GM21423 (cell line): ENCODE results near the gene DNMBP.
"Not testable (repeated sequence)": the region's sequence is repeated elsewhere in the genome, so short reads cannot be mapped to it uniquely, and the experiment has no call there.

Experiments used
- ATAC-seq: cut with Tn5 transposase; IDR thresholded peaks from one replicate; pipeline ENCODE4 v1.9.1; 2021; ENCODE audit warnings: mild to moderate bottlenecking, moderate library complexity; ENCODE audit not compliant: unreplicated experiment

DNMBP gene

DNA sequence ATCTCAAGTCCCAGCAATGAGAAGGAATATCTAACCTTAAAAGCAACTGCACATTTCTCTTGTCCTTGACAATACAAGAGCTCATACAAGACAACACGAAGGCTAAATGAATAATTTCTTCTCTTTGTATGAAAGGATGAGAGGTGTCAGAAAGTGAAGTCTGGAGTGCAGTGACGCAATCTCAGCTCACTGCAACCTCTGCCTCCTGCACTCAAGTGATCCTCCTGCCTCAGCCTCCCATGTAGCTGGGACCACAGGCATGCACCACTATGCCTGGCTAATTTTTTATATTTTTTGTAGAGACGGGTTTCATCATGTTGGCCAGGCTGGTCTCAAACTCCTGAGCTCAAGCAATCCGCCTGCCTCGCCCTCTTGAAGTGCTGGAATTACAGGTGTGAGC is 24.1 kb downstream of the DNMBP start:
- not testable (repeated sequence) for ATAC-seq

DNA sequence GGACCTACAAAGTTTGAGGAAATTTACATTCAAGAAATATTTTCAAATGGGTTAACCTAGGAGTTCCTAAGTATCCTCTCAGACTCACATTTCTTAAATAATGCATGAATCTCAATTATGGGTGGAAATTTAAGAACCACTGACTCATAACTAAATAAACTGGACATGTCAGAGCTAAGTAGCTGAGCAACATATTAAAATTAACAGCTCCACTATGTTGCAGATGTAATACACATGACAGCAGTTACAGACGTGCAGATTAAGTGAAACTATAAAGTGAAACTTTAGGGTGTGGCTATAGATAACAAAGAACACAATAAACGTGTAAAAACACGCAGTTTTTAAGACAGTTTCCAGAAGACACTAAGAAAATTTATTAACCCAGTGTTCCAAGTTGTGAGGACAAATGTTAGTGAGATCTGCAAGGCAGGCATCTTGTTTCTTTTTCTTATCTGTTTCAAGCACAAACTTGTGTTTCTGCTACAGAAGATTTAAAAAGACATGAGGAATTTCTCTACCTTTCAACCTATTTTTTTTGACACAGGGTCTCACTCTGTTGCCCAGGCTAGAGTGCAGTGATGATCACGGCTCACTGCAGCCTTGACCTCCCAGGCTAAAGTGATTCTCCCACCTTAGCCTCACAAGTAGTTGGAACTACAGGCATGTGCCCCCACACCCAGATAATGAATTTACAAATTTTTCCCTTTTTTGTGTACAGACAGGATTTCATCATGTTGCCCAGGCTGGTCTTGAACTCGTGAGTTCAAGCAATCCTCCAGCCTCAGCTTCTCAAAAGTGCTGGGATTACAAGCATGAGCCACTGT is 25.3 kb downstream of the DNMBP start:
- no peak for ATAC-seq

GRCh38 chr10:99983280-99983988 is 26.3 kb downstream of the DNMBP start:
- no peak for ATAC-seq

- no peak for ATAC-seq
Measured at GRCh38 chr10:99982728-99983127, 27.0 kb downstream of the DNMBP start.

DNA sequence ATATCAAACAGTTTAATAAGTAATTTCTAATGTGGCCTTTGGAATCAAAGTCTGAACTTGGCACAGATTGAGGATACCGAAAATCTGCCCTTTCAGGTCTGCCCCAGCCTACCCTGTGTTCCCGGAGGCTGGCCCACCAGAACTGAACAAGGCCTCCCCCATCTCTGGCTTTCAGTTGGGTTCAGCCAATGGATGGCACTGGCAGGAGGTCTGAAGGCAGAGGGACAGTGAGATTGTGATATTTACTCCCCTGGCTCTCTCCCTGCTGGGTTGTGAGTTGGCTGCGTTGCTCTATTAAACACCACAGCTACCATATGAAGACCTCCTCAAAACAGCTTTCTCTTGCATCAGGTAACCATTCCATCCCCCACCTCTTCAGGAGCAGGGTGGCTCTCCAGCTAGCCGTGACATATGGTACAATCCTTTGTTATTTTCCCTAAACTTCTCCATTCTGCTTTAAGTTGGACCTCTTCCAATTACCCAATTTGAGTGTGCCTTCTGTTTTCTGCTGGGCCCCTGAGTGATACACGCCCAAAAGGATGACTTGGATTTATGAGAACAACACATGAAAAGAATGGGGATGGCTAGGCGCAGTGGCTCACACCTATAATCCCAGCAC is 28.1 kb downstream of the DNMBP start:
- ATAC-seq = no peak

DNA sequence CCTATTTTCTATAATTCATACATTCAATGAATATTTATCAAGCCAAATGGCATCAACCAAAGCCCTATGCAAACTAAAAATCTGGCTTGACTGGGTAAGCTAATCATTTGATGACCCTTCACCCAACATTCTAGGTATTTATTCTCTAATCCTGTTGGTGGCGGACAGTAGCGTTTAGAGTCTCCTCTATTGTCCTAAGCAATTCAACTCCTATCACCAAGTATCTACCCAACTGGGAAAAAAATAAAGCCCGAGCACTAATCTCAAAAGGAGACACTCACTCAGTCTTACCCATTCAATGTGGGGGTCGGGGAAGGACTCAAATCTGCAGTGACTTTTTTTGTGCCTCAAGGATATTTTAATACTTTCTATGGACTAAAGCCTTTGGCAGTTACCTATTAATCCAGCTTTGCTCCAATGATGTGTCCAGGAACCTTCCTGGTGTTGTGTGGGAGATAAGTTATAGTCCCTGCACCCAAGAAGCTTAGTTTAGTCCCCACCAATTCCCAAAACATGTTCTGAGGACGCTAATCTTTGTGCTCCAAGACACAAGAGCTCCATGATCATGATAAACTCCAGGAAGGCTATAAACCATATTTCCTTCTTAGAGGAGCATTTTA is 30.6 kb downstream of the DNMBP start:
- ATAC-seq = no peak

DNA sequence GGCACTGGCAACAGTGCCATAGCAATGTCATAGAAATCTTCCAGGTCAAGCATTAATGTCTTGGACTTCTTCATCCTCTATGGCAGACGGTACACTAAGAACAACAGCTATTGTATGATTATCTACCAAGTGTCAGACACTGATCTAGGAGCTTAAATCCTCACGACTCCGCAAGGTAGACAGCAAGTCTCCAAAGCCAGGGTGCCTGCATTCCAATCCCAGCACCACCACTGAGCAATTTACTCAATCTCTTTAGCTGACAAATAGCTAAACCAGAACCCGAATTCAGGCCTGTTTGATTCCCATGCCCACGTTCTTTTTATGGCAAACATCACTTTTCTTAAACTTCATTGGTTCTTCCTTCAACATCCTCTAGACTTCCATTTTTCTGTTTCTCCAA is 31.8 kb downstream of the DNMBP start:
- no peak for ATAC-seq

- ATAC-seq = no peak
Measured at GRCh38 chr10:99976886-99977665, 32.7 kb downstream of the DNMBP start.

DNA sequence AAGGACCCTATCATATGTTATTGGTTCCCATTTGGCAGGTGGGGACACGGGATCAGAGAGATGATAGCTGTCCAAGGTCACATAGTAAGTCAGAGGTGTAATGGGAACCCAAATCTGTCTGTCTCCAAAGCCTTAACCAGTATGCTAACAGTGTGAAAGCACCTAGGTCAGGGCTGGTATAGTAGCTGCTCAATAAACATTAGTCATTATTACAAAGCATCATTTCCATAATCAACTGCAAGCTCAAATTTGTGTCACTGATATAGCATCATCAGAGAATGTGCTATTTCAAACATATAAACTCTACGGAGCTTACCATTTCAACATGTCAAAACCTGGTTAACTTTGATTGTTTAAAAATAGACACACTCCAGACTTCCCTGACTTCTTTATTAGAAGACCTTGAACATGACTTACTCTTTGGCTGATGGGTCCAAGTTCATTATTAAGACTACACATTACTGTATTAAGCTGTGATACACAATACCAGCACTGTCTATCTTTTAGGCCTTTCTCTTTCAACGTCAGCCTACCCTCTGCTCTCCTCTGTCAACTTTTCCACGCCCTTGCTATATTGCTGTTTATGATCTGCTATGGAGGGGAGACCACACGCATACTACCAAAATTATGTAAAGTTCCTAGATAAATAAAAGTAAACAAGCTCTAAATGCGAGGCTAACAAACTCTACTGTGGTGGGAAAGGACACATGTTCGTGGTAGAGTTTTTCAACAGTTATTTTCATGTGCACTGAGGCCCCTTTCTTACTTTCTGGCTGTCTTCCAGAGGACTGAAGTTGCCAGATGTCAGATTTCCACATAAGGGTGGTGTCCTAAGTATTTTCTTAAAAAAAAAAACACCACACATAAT is 33.6 kb downstream of the DNMBP start:
- no peak for ATAC-seq

DNA sequence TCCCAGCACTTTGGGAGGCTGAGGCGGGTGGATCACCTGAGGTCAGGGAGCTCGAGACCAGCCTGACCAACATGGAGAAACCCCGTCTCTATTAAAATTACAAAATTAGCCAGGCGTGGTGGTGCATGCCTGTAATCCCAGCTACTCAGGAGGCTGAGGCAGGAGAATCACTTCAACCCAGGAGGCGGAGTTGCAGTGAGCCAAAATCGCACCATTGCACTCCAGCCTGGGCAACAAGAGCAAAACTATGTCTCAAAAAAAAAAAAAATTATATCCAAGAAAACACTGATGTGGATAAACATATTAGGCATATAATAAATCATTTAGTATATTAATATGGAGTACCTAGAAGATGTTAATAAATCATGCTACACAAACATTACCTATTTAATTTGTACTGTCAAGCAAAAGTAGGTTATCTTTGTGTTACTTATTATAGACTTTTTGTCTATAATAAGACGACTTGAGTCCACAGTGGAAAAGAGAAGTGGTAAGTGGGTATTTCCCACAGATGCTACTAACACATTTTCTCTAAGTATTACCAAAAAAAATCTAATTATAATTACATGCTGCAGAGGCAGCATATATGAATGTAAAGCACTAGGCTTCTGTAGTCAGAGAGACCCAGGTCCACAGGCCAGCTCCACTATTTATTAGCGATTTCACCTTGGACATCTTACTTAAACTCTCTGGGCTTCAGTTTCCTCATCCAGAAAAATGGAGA is 34.5 kb downstream of the DNMBP start:
- ATAC-seq = no peak

- ATAC-seq = no peak
Measured at GRCh38 chr10:99973190-99973589, 36.6 kb downstream of the DNMBP start.

DNA sequence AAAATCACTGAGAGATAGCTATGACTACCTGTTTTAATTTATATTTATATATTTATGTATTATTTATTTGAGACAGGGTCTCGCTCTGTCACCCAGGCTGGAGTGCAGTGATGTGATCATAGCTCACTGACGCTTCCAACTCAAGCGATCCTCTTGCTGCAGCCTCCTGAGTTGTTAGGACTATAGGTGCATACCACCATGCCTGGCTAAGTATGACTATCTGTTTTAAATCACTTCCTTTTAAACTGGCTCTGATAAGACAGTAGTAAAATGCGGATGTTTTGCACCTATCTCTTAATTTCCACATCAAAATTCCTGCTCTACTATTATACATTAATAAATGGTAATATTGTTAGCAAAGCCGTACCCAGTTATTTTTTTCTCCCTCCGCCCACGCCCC is 41.8 kb downstream of the DNMBP start:
- ATAC-seq = no peak

GRCh38 chr10:99966306-99966705 is 43.4 kb downstream of the DNMBP start:
- no peak for ATAC-seq

DNA sequence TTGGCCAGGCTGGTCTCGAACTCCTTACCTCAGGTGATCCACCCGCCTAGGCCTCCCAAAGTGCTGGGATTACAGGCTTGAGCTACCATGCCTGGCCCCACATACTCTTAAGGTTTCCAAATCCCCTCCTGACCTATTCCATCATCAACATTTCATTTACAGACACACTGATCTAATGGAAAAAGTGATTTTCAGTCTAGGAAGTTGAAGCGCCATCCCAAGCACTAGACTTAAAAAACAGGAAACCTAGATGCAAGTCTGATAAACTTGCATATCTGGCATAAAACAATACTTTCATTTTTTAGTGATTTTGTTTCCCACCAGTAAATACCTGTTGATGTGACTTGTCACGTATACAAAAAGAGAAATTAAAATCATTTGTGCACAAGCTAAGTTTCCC is 44.0 kb downstream of the DNMBP start:
- no peak for ATAC-seq

DNA sequence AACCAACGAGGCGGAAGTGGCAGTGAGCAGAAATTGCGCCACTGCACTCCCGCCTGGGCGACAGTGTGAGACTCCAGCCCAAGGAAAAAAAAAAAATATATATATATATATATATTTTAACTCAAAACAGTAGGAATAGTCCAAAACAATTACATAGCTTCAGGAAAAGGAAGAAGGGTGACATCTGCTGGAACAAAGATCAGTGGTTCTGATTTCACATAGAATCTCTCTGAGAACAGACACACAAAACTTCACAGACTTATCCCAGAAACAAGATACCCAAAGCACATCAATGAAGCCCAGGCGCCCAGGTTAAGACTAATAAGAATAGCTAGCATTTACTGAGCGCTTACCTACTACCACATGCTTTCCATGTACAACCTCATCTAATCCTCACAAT is 45.0 kb downstream of the DNMBP start:
- no peak for ATAC-seq

DNA sequence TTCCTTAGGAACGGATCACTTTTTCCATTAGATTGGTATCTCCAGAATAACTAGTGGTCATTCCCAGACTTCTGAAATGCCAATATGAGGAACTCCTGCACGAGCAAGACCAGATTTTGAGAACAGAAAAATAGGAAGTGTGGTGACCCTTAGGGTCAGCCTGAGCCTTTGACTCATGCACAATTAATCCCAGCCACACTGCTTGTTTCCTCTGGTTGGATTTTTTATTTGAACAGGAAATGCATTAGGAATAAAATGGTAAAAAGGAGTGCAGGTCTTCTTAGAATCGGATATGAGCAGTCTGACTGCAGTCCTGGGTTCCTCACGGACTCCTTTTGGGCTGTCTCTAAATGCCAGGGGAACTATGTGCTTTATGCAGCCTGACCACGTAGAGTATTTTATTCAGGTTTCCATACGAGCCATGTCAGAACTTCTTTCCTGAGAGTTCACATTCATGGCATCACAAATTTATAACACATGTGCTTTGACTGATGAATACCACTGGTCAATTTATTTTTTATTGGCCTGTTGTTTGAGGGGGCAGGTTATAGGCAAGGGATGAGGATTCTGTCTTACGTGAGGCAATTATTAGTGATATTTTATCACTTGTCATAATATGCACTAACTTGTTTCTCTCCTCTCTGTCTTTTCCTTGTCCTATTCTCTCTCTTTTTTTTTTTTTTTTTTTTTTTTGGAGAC is 46.1 kb downstream of the DNMBP start:
- not testable (repeated sequence) for ATAC-seq

- ATAC-seq = no peak
Measured at GRCh38 chr10:99958806-99959205, 50.9 kb downstream of the DNMBP start.

DNA sequence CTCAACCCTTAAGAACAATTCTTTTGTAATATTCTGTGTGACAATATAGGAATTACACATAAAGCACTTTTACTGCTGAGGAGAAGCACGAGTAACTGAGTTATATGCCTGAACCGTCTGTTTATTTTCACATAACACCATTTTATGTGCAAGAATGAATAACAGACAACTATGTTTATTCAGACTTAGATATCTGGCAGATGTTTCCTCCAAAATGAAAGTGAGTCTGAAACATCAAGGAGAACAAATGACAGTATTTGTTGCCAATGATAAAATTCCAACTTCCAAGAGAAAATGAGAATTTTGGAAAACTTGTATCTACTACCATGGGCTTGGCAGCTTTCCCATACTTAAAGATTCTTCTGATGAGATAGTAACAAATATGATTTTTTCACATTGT is 51.4 kb downstream of the DNMBP start:
- ATAC-seq = no peak

DNA sequence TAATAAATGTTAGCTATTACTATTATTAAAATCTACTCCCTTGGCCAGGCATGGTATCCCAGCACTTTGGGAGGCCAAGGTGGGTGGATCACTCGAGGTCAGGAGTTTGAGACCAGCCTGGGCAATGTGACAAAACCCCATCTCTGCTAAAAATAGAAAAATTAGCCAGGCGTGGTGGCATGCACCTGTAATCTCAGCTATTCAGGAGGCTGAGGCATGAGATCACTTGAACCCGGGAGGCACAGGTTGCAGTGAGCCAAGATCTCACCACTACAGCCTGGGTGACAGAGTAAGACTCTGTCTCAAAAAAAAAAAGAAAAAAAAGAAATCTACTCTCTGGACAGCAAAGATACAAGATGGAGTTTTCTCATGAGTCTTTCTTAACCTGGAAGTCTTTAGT is 56.2 kb downstream of the DNMBP start:
- not testable (repeated sequence) for ATAC-seq
